Activated naive CD4-positive, alpha-beta T cell treated with anti-CD3 and anti-CD28 coated beads, Interleukin-2, amount 10 ng/mL, durations not matched to agents 7 days and 5 days (primary cell): ENCODE measurements around the gene SIGLEC7.

Experiments used
- CTCF ChIA-PET: fragments of 350-600 bp; sonication (Branson Sonifier 250); formaldehyde crosslinking; loops from one replicate; lab custom pipeline; 2021; ENCODE audit warnings: antibody characterized with exemption; lab: Charles Lee
- DNase-seq: peaks from one replicate; pipeline ENCODE4 v3.0.0-alpha.2; 2020
- H3K27ac Mint-ChIP-seq: one replicate; pipeline ENCODE4 v1.8.0; 2021; ENCODE audit warnings: mild to moderate bottlenecking, moderate library complexity, mixed read lengths
- H3K27me3 Mint-ChIP-seq: one replicate; pipeline ENCODE4 v1.8.0; 2021; ENCODE audit warnings: mild to moderate bottlenecking, mixed read lengths
- H3K36me3 Mint-ChIP-seq: one replicate; pipeline ENCODE4 v1.8.0; 2021; ENCODE audit warnings: mixed read lengths
- H3K4me1 Mint-ChIP-seq: one replicate; pipeline ENCODE4 v1.8.0; 2021; ENCODE audit warnings: mixed read lengths
- H3K4me3 Mint-ChIP-seq: one replicate; pipeline ENCODE4 v1.8.0; 2021; ENCODE audit warnings: mild to moderate bottlenecking, moderate library complexity, mixed read lengths
- H3K9me3 Mint-ChIP-seq: one replicate; pipeline ENCODE4 v1.8.0; 2021; ENCODE audit warnings: mixed read lengths

Gene SIGLEC7

DNA sequence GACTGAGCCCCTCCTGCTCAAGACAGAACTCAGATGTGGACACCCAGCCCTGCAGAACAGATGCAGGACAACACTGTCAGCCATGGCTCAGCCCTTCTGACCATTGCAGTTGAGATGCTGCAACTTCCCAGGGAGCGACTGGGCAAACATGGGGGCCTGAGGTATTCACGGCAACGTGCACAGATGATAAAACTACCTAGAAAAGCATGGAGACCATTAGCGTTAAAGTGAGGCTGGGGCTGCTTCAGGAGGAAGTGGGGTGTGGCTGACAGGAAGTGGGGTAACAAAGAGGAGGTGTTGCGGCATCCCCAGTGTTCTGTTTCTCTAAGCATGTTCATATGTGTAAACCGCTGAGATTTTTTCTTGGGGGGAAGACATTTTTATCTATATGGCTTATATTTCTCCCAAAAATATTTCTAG lies 18.7 kb upstream of the SIGLEC7 start:
- H3K36me3 Mint-ChIP-seq = peaks cover 11% of the 10 kb centered on the region
- peak; percentile 80 for DNase-seq
- H3K4me1 Mint-ChIP-seq = peaks cover 81% of the 10 kb centered on the region
- CTCF ChIA-PET = no interaction called here
- peak overlapping the region; percentile 13 for H3K4me3 Mint-ChIP-seq
- H3K9me3 Mint-ChIP-seq = no peaks in the 10 kb centered on the region
- H3K27ac Mint-ChIP-seq = peak overlapping the region; percentile 91
- H3K27me3 Mint-ChIP-seq = no peaks in the 10 kb centered on the region

DNA sequence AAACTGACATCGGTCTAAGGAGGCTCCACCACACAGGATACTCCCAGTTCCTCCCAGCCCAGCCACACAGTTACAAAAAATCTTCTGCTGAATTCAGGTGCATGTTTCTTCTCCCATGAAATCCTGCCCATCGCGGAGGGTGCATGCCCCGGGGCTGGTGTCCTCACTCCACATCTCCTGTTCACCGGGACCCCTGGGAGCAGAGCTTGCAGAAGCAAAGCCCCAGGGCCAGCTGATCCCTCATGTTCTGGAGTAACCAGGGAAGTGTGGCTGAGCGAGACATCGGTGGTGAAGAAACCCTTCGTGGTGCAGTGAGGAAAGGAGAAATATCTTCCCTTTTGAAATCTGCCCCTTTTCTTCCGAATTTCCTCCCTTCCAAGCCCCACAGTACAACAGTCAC lies 18.3 kb upstream of the SIGLEC7 start:
- Mint-ChIP-seq H3K4me3 (peak overlapping the region; percentile 13), H3K27me3 (no peaks in the 10 kb centered on the region), H3K27ac (peak overlapping the region; percentile 91), H3K9me3 (no peaks in the 10 kb centered on the region), H3K4me1 (peaks cover 85% of the 10 kb centered on the region), H3K36me3 (peaks cover 11% of the 10 kb centered on the region)
- CTCF ChIA-PET = no interaction called here
- no peak for DNase-seq

DNA sequence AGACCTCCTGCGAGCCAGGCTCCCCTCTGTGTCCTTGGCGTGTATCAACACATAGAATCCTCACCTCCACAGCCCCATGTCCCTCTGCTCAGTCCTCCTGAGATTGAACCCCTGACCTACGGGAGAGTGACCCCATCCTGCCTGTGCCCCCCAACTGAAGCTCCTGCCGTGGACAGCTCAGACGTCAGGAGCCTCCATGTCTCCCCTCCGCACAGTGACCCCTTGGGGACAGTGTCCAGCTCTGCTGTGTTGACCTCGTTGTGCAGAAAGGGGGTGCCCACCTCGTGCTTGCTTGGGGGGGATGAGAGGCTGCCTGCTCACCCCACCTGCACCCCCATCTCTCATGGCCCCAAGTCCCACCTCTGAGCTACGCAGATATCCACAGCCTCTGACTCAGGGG lies 17.9 kb upstream of the SIGLEC7 start:
- Mint-ChIP-seq H3K27me3 (no peaks in the 10 kb centered on the region), H3K36me3 (peaks cover 11% of the 10 kb centered on the region), H3K4me3 (peak overlapping the region; percentile 13), H3K9me3 (no peaks in the 10 kb centered on the region), H3K27ac (peak overlapping the region; percentile 91), H3K4me1 (peaks cover 83% of the 10 kb centered on the region)
- CTCF ChIA-PET = no interaction called here
- no peak for DNase-seq

GRCh38 chr19:51124729-51125128 lies 17.4 kb upstream of the SIGLEC7 start, which contains the start of gene SIGLEC9:
SIGLEC9 (plus strand) TSS chr19:51124906; CDS start chr19:51124975, 69 bp downstream.
- Mint-ChIP-seq H3K4me1 (peaks cover 82% of the 10 kb centered on the region), H3K9me3 (no peaks in the 10 kb centered on the region), H3K27ac (peak within 1 kb of the TSS; percentile 91), H3K4me3 (peak within 1 kb of the TSS; percentile 13), H3K27me3 (no peaks in the 10 kb centered on the region), H3K36me3 (peaks cover 11% of the 10 kb centered on the region)
- no peak for DNase-seq
- CTCF ChIA-PET = no interaction called here

DNA sequence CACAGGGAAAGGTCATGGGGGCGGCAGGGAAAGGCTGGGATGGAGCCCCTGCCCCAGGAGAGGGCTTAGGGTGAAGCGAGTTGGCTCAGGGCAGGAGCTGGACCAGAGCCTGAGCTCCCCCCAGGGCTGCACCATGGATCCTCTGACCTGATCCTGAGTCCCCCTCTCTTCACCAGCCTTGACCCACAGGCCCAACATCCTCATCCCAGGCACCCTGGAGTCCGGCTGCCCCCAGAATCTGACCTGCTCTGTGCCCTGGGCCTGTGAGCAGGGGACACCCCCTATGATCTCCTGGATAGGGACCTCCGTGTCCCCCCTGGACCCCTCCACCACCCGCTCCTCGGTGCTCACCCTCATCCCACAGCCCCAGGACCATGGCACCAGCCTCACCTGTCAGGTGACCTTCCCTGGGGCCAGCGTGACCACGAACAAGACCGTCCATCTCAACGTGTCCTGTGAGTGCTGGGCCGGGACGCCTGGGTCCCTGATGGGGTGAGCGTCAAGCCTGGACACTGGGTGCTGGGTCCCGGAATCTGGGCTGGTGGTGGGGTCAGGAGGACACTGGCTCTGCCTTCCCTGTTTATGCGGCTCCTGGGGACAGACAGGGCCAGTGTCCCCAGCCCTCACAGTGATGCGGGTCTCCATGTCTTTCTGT lies 16.6 kb upstream of the SIGLEC7 start:
- Mint-ChIP-seq H3K4me3 (no peak overlapping the region), H3K27ac (peak overlapping the region; percentile 91), H3K9me3 (no peaks in the 10 kb centered on the region), H3K4me1 (peaks cover 83% of the 10 kb centered on the region), H3K27me3 (no peaks in the 10 kb centered on the region), H3K36me3 (peaks cover 11% of the 10 kb centered on the region)
- DNase-seq = no peak
- CTCF ChIA-PET = interaction anchor here (0.6 kb wide), 1 partner anchor 235 kb away, joined by 4 read pairs; no protein-coding TSS in a partner anchor

- H3K27ac Mint-ChIP-seq = no peak overlapping the region
- H3K4me3 Mint-ChIP-seq = no peak overlapping the region
- peaks cover 85% of the 10 kb centered on the region for H3K4me1 Mint-ChIP-seq
- DNase-seq = no peak
- CTCF ChIA-PET = no interaction called here
- peaks cover 2% of the 10 kb centered on the region for H3K36me3 Mint-ChIP-seq
- H3K27me3 Mint-ChIP-seq = no peaks in the 10 kb centered on the region
- no peaks in the 10 kb centered on the region for H3K9me3 Mint-ChIP-seq
Observed at GRCh38 chr19:51127032-51127431, 15.1 kb upstream of the SIGLEC7 start.

DNA sequence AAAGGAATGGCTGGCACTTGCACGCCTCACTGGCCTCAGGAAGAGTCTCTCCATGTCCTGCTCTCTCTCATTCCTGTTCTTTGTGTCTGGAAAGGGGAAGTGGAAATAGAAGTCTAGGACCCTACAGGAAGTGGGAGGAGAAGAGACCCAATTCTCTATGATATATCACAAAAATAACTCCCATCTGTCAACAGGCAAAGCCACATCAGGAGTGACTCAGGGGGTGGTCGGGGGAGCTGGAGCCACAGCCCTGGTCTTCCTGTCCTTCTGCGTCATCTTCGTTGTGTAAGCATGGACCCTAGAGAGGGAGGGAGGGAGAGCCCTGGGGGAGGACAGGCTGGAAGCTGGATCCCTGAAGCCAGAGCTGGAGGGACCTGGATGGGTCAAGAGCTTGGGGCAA lies 14.3 kb upstream of the SIGLEC7 start:
- Mint-ChIP-seq H3K4me3 (no peak overlapping the region), H3K9me3 (no peaks in the 10 kb centered on the region), H3K36me3 (no peaks in the 10 kb centered on the region), H3K4me1 (peaks cover 85% of the 10 kb centered on the region), H3K27me3 (no peaks in the 10 kb centered on the region), H3K27ac (peak overlapping the region; percentile 60)
- CTCF ChIA-PET = interaction anchor here (0.6 to 3.2 kb wide), 3 partner anchors 30 to 188 kb away, joined by 3 to 8 read pairs (median 5); no protein-coding TSS in a partner anchor
- DNase-seq = no peak

DNA sequence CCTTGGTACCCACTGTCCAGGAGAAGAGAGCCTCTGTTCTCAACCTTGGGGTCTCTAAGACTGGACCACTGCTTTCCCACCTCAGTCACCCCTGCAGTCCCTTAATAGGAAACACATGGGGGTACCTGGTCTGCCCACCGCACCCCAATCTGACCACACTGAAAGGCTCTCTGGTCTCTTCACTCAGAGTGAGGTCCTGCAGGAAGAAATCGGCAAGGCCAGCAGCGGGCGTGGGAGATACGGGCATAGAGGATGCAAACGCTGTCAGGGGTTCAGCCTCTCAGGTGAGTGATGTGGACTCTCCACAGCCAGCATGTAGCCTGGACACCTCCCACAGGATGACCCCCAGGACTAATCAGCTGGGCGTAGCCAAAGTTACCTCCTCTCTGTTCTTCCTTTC lies 13.9 kb upstream of the SIGLEC7 start:
- H3K4me1 Mint-ChIP-seq = peaks cover 80% of the 10 kb centered on the region
- no peaks in the 10 kb centered on the region for H3K9me3 Mint-ChIP-seq
- H3K36me3 Mint-ChIP-seq = no peaks in the 10 kb centered on the region
- CTCF ChIA-PET = interaction anchor here (0.6 to 3.2 kb wide), 3 partner anchors 30 to 187 kb away, joined by 3 to 8 read pairs (median 5); no protein-coding TSS in a partner anchor
- H3K27me3 Mint-ChIP-seq = no peaks in the 10 kb centered on the region
- H3K27ac Mint-ChIP-seq = no peak overlapping the region
- H3K4me3 Mint-ChIP-seq = no peak overlapping the region
- DNase-seq = no peak

DNA sequence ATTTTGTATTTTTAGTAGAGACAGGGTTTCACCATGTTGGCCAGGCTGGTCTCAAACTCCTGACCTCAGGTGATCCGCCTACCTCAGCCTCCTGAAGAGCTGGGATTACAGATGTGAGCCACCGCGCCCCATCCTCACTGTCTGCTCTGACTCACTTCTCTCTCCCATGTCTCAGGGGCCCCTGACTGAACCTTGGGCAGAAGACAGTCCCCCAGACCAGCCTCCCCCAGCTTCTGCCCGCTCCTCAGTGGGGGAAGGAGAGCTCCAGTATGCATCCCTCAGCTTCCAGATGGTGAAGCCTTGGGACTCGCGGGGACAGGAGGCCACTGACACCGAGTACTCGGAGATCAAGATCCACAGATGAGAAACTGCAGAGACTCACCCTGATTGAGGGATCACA lies 12.4 kb upstream of the SIGLEC7 start:
- Mint-ChIP-seq H3K27me3 (no peaks in the 10 kb centered on the region), H3K36me3 (no peaks in the 10 kb centered on the region), H3K4me1 (peaks cover 65% of the 10 kb centered on the region), H3K9me3 (peaks cover 2% of the 10 kb centered on the region), H3K27ac (no peak overlapping the region), H3K4me3 (no peak overlapping the region)
- DNase-seq = no peak
- CTCF ChIA-PET = interaction anchor here (3.2 kb wide), 1 partner anchor 28 kb away, joined by 8 read pairs; no protein-coding TSS in a partner anchor

GRCh38 chr19:51131780-51132680 lies 10.1 kb upstream of the SIGLEC7 start:
- Mint-ChIP-seq H3K4me1 (peaks cover 57% of the 10 kb centered on the region), H3K36me3 (no peaks in the 10 kb centered on the region), H3K27me3 (peaks cover 4% of the 10 kb centered on the region), H3K4me3 (peak overlapping the region; percentile 46), H3K27ac (peak overlapping the region; percentile 84), H3K9me3 (peaks cover 8% of the 10 kb centered on the region)
- CTCF ChIA-PET = interaction anchor here (0.8 kb wide), 1 partner anchor 128 kb away, joined by 3 read pairs; no protein-coding TSS in a partner anchor
- peak; percentile 60 for DNase-seq

DNA sequence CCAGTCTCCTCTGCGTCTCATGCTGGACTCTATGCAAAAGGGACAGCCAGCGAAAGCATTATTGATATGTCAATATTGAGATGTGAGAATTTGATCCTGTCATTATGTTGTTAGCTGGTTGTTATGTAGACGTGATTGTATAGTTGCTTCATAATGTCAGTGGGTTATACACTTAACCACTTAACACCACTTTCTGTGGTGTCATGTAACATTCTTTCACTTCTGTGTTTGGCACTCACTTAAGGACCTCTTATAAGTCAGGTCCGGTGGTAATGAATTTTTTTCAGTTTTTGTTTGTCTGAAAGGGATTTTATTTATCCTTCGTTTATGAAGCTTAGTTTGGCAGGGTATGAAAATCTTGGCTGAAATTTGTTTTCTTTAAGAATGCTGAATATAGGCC lies 7.1 kb upstream of the SIGLEC7 start:
- no peak for DNase-seq
- no peaks in the 10 kb centered on the region for H3K36me3 Mint-ChIP-seq
- peaks cover 40% of the 10 kb centered on the region for H3K4me1 Mint-ChIP-seq
- H3K27ac Mint-ChIP-seq = no peak overlapping the region
- H3K4me3 Mint-ChIP-seq = no peak overlapping the region
- peaks cover 8% of the 10 kb centered on the region for H3K9me3 Mint-ChIP-seq
- CTCF ChIA-PET = interaction anchor here (1.0 to 1.4 kb wide), 2 partner anchors 12 to 23 kb away, joined by 3 to 4 read pairs; no protein-coding TSS in a partner anchor
- H3K27me3 Mint-ChIP-seq = peaks cover 26% of the 10 kb centered on the region

GRCh38 chr19:51135986-51136762 lies 5.9 kb upstream of the SIGLEC7 start:
- Mint-ChIP-seq H3K4me1 (peaks cover 28% of the 10 kb centered on the region), H3K27ac (no peak overlapping the region), H3K27me3 (peaks cover 38% of the 10 kb centered on the region), H3K4me3 (no peak overlapping the region), H3K36me3 (no peaks in the 10 kb centered on the region), H3K9me3 (peaks cover 8% of the 10 kb centered on the region)
- CTCF ChIA-PET = no interaction called here
- DNase-seq = no peak

DNA sequence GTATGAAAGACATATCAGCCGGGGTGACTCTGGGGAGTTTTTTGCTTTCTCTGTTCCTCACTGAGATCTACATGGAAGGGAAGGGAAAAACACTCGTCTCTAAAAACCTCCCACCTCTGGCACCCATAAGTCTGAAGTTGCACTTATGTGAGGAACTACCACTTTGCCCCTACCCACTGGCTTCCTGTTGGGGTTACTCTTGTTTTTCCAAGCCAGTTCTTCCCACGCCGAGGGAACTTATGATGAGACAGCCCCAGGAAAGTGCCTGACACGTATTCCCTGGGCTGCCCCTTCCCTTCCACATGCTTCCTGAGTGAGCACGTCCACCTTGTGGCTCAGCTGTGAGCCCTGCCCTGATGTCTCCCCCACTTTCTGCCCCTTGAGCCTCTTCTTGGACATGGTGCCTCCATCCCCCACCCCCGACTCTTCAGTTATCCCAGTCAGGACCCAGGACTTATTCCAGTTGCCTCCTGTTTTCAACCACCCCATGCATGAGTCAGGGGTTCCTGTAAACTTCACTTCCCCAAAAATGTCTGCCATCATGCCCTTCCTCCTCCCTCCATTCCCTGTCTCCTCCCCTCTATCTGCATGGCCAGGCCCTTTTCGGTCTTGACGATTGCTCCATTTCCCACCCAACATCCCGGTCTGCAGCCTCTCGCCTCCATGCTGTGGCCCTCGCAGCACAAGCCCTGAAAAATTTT lies 5.1 kb upstream of the SIGLEC7 start:
- Mint-ChIP-seq H3K4me3 (no peak overlapping the region), H3K9me3 (peaks cover 8% of the 10 kb centered on the region), H3K27me3 (peaks cover 46% of the 10 kb centered on the region), H3K36me3 (no peaks in the 10 kb centered on the region), H3K27ac (no peak overlapping the region), H3K4me1 (peaks cover 23% of the 10 kb centered on the region)
- no peak for DNase-seq
- CTCF ChIA-PET = interaction anchor here (0.7 kb wide), 1 partner anchor 122 kb away, joined by 3 read pairs; no protein-coding TSS in a partner anchor
